Calu3 (cell line): ENCODE measurements around the gene PEAK3. TPM values are rescaled to one million over a fixed set of nuclear protein-coding genes. Genes with fewer than 3 reads are reported as not detected.
A peak's percentile ranks its signal among the peaks of the same experiment; 100 is the strongest.

Source experiments
- BruUV-seq: library from RNA; stranded (reverse); fragments of 400-500 nt; replicated peaks from 2 replicates; lab custom pipeline; 2021; lab: Mats Ljungman, UMichigan
- CTCF ChIA-PET: fragments of 300-600 bp; sonication (Branson Sonifier 250); formaldehyde crosslinking; loops from one replicate; lab custom pipeline; 2022; ENCODE audit warnings: antibody characterized with exemption; lab: Charles Lee
- DNase-seq: peaks from one replicate; pipeline ENCODE4 v3.0.0; 2022
- H3K27ac Mint-ChIP-seq: one replicate; pipeline ENCODE4 v1.8.0; 2022; ENCODE audit warnings: mixed read lengths; ENCODE audit not compliant: unreplicated experiment
- H3K27me3 Mint-ChIP-seq: one replicate; pipeline ENCODE4 v1.8.0; 2022; ENCODE audit warnings: mixed read lengths; ENCODE audit not compliant: unreplicated experiment
- H3K36me3 Mint-ChIP-seq: one replicate; pipeline ENCODE4 v1.8.0; 2022; ENCODE audit warnings: mild to moderate bottlenecking, moderate library complexity, mixed read lengths; ENCODE audit not compliant: insufficient read depth, unreplicated experiment
- H3K4me1 Mint-ChIP-seq: one replicate; pipeline ENCODE4 v1.8.0; 2022; ENCODE audit warnings: mild to moderate bottlenecking, low read depth, mixed read lengths; ENCODE audit not compliant: unreplicated experiment
- H3K4me3 Mint-ChIP-seq: one replicate; pipeline ENCODE4 v1.8.0; 2022; ENCODE audit warnings: mild to moderate bottlenecking, low read depth, moderate library complexity, mixed read lengths; ENCODE audit not compliant: unreplicated experiment
- H3K9me3 Mint-ChIP-seq: one replicate; pipeline ENCODE4 v1.8.0; 2022; ENCODE audit warnings: low read depth, mixed read lengths; ENCODE audit not compliant: unreplicated experiment
- intact Hi-C: fragments of 100-400 bp; cut with micrococcal nuclease; formaldehyde crosslinking; loops from one replicate; pipeline ENCODE4 v1.10.0; 2022; ENCODE audit not compliant: unreplicated experiment
- total RNA-seq: library from RNA; stranded (reverse); gene quantifications from 2 replicates; pipeline ENCODE4 v1.2.3, GENCODE V29; 2022
- TF ChIP-seq, protein P1 (sequence below): fragments of 200-600 bp; IDR thresholded peaks from one replicate; pipeline ENCODE4 v1.8.0; 2022; ENCODE audit warnings: antibody characterized with exemption; ENCODE audit not compliant: unreplicated experiment

The PEAK3 gene
- total RNA-seq, 1 experiment from 2014 or later, result not detected

DNA sequence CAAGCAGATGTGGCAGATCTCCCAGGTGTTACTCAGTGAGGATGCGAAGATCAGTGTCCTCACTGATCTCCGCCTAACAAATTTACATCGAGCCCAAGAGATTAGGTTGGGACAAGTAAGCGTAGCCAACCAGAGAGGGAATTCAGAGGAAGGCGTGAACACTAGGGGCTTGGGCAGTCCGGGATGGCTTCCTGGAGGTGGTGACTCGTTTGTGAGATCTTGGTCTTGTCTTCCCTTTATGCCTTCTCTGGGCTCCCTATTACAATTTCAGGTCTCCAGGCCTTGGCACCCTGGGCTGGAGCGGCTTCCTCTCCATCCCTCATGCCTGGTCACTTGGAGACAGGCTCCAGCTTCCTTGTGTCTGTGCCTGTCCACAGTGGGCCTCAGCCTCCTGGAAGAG, 39.2 kb downstream of the PEAK3 start:
- BruUV-seq, result no TSS peak
- H3K4me3 Mint-ChIP-seq, result no peak overlapping the region
- CTCF ChIA-PET, result no interaction called here

DNA sequence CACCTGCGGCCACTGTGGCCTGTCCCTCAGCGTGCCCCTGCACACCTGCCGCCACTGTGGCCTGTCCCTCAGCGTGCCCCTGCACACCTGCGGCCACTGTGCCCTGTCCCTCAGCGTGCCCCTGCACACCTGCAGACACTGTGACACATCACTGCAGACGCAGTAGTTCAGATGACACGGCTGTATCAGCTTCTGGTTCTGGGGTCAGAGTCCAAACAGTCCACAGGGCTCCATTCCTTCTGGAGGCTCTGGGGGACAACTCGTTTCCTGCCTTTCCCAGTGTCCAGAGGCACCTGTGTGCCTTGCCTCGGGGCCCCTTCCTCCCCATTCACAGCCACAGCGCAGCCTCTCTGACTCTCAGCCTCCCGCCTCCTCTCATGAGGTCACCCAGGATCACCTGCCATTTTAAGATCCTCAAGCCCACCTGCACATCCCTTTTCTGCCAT, 39.9 kb downstream of the PEAK3 start:
- peaks cover 42% of the 10 kb centered on the region for H3K36me3 Mint-ChIP-seq
- DNase-seq, result no peak
- peaks cover 36% of the 10 kb centered on the region for H3K4me1 Mint-ChIP-seq

More for the DNA sequence above, 39.2 kb downstream of the PEAK3 start:
- Mint-ChIP-seq H3K27ac (no peak overlapping the region), H3K4me1 (peaks cover 36% of the 10 kb centered on the region), H3K9me3 (no peaks in the 10 kb centered on the region), H3K27me3 (no peaks in the 10 kb centered on the region), H3K36me3 (peaks cover 35% of the 10 kb centered on the region)
- TF ChIP-seq, protein P1, sequence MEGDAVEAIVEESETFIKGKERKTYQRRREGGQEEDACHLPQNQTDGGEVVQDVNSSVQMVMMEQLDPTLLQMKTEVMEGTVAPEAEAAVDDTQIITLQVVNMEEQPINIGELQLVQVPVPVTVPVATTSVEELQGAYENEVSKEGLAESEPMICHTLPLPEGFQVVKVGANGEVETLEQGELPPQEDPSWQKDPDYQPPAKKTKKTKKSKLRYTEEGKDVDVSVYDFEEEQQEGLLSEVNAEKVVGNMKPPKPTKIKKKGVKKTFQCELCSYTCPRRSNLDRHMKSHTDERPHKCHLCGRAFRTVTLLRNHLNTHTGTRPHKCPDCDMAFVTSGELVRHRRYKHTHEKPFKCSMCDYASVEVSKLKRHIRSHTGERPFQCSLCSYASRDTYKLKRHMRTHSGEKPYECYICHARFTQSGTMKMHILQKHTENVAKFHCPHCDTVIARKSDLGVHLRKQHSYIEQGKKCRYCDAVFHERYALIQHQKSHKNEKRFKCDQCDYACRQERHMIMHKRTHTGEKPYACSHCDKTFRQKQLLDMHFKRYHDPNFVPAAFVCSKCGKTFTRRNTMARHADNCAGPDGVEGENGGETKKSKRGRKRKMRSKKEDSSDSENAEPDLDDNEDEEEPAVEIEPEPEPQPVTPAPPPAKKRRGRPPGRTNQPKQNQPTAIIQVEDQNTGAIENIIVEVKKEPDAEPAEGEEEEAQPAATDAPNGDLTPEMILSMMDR, result no peak
- intact Hi-C loops, result no loop called here
- DNase-seq, result no peak

DNA sequence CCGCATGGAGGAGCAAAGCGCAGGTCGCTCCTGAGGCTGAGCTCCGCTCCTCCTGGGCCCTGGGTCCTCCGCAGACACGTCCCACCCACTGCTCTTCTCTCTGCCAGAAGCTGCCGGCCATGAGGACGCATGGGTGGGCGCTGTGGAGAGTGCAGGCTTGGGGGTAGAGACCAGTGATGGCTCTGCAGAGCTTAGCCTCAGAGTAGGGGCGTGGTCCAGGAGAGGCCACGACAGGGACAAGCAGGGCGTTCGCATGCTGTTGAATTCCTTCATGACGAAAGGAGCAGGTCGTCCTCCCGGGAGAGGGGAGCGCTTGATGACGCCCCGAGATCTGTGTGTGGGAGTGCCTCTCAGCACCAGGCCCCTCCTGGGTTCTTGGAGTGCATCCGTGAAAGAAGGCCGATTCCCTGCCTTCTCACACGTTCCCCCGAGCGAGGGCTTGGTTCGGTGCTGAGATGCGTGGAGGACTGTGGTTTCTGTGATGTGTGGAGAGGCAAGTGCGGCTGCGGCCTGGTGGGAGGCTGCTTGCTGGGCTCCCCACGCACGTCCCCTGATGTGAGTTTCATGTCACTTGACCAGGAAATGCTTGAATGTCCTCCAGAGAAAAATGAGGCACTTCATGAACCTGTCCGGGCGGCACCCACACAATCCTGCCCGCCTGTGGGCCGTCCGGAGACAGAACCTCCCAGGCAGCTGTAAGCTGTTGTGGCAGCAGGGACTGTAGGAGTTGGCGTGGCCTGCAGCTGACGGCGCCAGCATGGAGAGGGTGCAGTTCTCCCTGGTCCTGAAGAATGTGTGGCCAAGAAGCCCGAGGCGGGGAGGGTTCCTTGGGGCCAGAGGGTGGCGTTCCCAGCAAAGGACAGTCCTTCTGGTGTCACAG, 40.9 kb downstream of the PEAK3 start:
- Mint-ChIP-seq H3K36me3 (peaks cover 52% of the 10 kb centered on the region), H3K4me1 (peaks cover 36% of the 10 kb centered on the region), H3K27me3 (no peaks in the 10 kb centered on the region), H3K27ac (no peak overlapping the region), H3K4me3 (no peak overlapping the region), H3K9me3 (no peaks in the 10 kb centered on the region)
- intact Hi-C loops, result no loop called here
- BruUV-seq, result no TSS peak
- no peak for DNase-seq
- TF ChIP-seq, protein P1, result no peak
- CTCF ChIA-PET, result no interaction called here

More for the DNA sequence above, 39.9 kb downstream of the PEAK3 start:
- no TSS peak for BruUV-seq
- CTCF ChIA-PET, result no interaction called here
- TF ChIP-seq, protein P1, result no peak
- intact Hi-C loops, result no loop called here
- no peak overlapping the region for H3K27ac Mint-ChIP-seq
- no peaks in the 10 kb centered on the region for H3K9me3 Mint-ChIP-seq
- no peak overlapping the region for H3K4me3 Mint-ChIP-seq
- H3K27me3 Mint-ChIP-seq, result no peaks in the 10 kb centered on the region

DNA sequence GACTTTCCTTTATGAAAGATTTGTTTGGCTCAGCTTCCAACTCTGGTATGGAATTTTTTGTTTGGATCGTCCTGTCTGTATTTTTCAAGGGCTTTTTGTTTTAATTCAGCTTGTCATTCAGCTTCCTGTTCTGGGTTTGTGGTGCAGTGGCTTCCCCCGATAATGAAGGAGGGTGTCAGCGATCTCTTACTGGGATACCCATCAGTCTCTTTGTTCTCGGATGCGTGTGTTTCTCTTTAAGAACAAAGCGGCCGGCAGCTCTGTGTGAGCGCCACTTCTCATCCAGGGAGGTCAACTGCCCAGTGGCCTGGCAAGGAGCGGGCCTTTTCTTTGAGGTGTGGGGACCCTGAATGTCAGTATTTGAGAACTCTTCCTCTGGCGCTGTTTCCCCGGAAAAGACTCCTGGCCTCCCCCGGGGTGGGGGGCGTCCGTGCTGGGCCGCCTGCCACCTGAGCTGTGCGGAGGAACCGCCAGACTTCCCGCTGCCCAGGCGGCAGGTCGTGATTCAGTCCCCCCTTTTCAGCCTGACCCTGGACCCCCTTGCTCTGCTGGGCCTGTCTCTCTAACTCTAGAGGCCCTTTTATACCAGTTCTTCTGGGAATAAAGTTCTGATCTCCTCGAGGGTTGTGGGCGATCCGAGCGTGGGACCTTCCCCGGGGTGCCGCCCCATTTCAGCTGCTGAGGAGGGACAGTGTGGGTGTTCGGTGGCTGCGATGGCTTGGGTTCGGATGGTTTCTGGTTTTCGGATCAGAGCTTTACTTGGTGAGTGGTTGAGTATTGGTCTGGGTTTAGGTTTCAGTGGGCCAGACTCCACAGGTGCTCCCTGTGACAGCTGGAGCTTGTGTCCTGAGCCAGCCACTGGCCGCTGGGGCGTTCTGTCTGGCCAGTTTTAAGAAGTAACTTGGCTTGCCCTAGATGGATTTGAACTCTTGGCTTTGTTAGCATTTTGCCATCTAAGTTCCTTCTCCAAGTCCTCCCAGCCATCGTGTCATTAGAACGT, 41.9 kb downstream of the PEAK3 start:
- peak overlapping the region; percentile 78 for H3K4me3 Mint-ChIP-seq
- intact Hi-C loops, result loop anchor here (5.0 to 10.0 kb wide), 2 partner anchors 32 to 85 kb away; partner anchors contain the start of gene AP3D1
- no peaks in the 10 kb centered on the region for H3K9me3 Mint-ChIP-seq
- TF ChIP-seq, protein P1, result no peak
- CTCF ChIA-PET, result interaction anchor here (1.2 kb wide), 1 partner anchor 71 kb away, joined by 8 read pairs; no protein-coding TSS in a partner anchor
- peaks cover 36% of the 10 kb centered on the region for H3K4me1 Mint-ChIP-seq
- no peak for DNase-seq
- no peaks in the 10 kb centered on the region for H3K27me3 Mint-ChIP-seq
- BruUV-seq, result no TSS peak
- H3K36me3 Mint-ChIP-seq, result peaks cover 60% of the 10 kb centered on the region
- H3K27ac Mint-ChIP-seq, result peak overlapping the region; percentile 77
